B cell (primary cell): ENCODE data around the gene CSTF1. TPM values are rescaled to one million over a fixed set of nuclear protein-coding genes. Genes with fewer than 3 reads are reported as not detected.

Source experiments
- ATAC-seq: fragments of 200-7000 bp; cut with Tn5 transposase; one replicate; pipeline ENCODE4 v1.10.0; 2021; ENCODE audit warnings: low read depth, mild to moderate bottlenecking, moderate number of reproducible peaks, moderate library complexity
- CTCF ChIA-PET: fragments of 350-600 bp; sonication (Branson Sonifier 250); formaldehyde crosslinking; loops from one replicate; lab custom pipeline; 2021; ENCODE audit warnings: antibody characterized with exemption, inconsistent platforms; lab: Charles Lee
- POLR2A ChIA-PET: fragments of 350-600 bp; sonication (Branson Sonifier 250); formaldehyde crosslinking; loops from one replicate; lab custom pipeline; 2021; ENCODE audit warnings: antibody characterized with exemption; lab: Charles Lee
- DNase-seq: peaks from one replicate; pipeline ENCODE4 v3.0.0; 2013
- H2AFZ ChIP-seq: 2 replicates; pipeline ENCODE4 v1.6.1; 2012; ENCODE audit warnings: mild to moderate bottlenecking, low read depth, low read length; ENCODE audit not compliant: insufficient read depth, poor library complexity, severe bottlenecking
- H3K27ac ChIP-seq, 2 donors: 1 replicate in 1 of 2; 2 replicates in 1 of 2; pipeline ENCODE4 v1.5.1; 2012 to 2013; ENCODE audit warnings: low read length in 2 of 2, mild to moderate bottlenecking in 2 of 2, moderate library complexity in 1 of 2
- H3K27me3 ChIP-seq, 4 experiments: fragments of 200-600 bp in 1 of 4; sonication (generic) in 1 of 4; replicated peaks in 1 of 4; 1 replicate in 2 of 4; 2 replicates in 2 of 4; pipeline versions ENCODE4 v1.6.1 to v1.7.0; 2013 to 2016; ENCODE audit warnings: low read length in 3 of 4, mild to moderate bottlenecking in 2 of 4, mixed read lengths in 1 of 4, moderate library complexity in 1 of 4; ENCODE audit not compliant: insufficient read depth in 4 of 4, control insufficient read depth in 3 of 4; ENCODE audit errors: control extremely low read depth in 1 of 4
- H3K36me3 ChIP-seq, 2 experiments: replicated peaks in 1 of 2; 1 replicate in 1 of 2; 2 replicates in 1 of 2; pipeline versions ENCODE4 v1.6.1 to v1.7.1; 2013; ENCODE audit warnings: low read length in 1 of 2; ENCODE audit not compliant: insufficient read depth in 2 of 2, control insufficient read depth in 1 of 2; ENCODE audit errors: control extremely low read depth in 1 of 2, extremely low read depth in 1 of 2
- H3K4me1 ChIP-seq, 2 donors: fragments of 200-600 bp in 1 of 2; sonication (generic) in 1 of 2; 1 replicate in 1 of 2; 2 replicates in 1 of 2; pipeline versions ENCODE4 v1.5.1 to v1.6.1; 2013 to 2017; ENCODE audit warnings: low read length in 2 of 2; ENCODE audit not compliant: control insufficient read depth in 2 of 2, insufficient read depth in 2 of 2
- H3K4me2 ChIP-seq: replicated peaks from 2 replicates; pipeline ENCODE3; 2012; ENCODE audit warnings: mild to moderate bottlenecking, low read depth, low read length; ENCODE audit not compliant: poor library complexity, severe bottlenecking
- H3K4me3 ChIP-seq, 5 experiments: fragments of 200-600 bp in 1 of 5; sonication (generic) in 1 of 5; 1 replicate in 3 of 5; 2 replicates in 2 of 5; pipeline versions ENCODE4 v1.5.1 to v1.7.0; 2011 to 2016; ENCODE audit warnings: low read length in 4 of 5, mild to moderate bottlenecking in 4 of 5, low read depth in 2 of 5, control low read depth in 1 of 5, moderate library complexity in 1 of 5; ENCODE audit not compliant: insufficient read depth in 1 of 5; ENCODE audit errors: control extremely low read depth in 1 of 5, extremely low read depth in 1 of 5
- H3K79me2 ChIP-seq: fragments of 200-600 bp; sonication (generic); one replicate; pipeline ENCODE4 v1.6.0; 2016; ENCODE audit warnings: low read length; ENCODE audit not compliant: control insufficient read depth, insufficient read depth
- H3K9ac ChIP-seq: fragments of 200-600 bp; sonication (generic); 2 replicates; pipeline ENCODE4 v1.6.1; 2017; ENCODE audit warnings: mild to moderate bottlenecking, low read length, moderate library complexity
- H3K9me3 ChIP-seq, 3 donors: one replicate each; pipeline versions ENCODE4 v1.6.1 to v1.7.1; 2013; ENCODE audit warnings: low read length in 2 of 3; ENCODE audit not compliant: control insufficient read depth in 2 of 3, insufficient read depth in 1 of 3; ENCODE audit errors: control extremely low read depth in 1 of 3
- H4K20me1 ChIP-seq: 2 replicates; pipeline ENCODE4 v1.6.0; 2012; ENCODE audit warnings: mild to moderate bottlenecking, low read length; ENCODE audit not compliant: insufficient read depth, control insufficient read depth, poor library complexity, severe bottlenecking
- H3K27ac Mint-ChIP-seq: one replicate; pipeline ENCODE4 v1.8.0; 2021; ENCODE audit warnings: mixed read lengths
- H3K27me3 Mint-ChIP-seq: one replicate; pipeline ENCODE4 v1.8.0; 2021; ENCODE audit warnings: mixed read lengths
- H3K4me1 Mint-ChIP-seq: one replicate; pipeline ENCODE4 v1.8.0; 2021; ENCODE audit warnings: mixed read lengths
- H3K4me3 Mint-ChIP-seq: one replicate; pipeline ENCODE4 v1.8.0; 2021; ENCODE audit warnings: mixed read lengths
- H3K9me3 Mint-ChIP-seq: one replicate; pipeline ENCODE4 v1.8.0; 2022; ENCODE audit warnings: mixed read lengths; ENCODE audit not compliant: insufficient read depth
- EZH2 ChIP-seq: IDR thresholded peaks from 2 replicates; pipeline ENCODE4 v1.6.1; 2012; ENCODE audit warnings: borderline replicate concordance, low read depth, mild to moderate bottlenecking, moderate library complexity, low read length; ENCODE audit not compliant: insufficient read depth, poor library complexity, severe bottlenecking
- WGBS: methylation state at CpG from one replicate; pipeline ENCODE4 v1.1.5; 2013; ENCODE audit warnings: missing lambda C conversion rate; ENCODE audit not compliant: insufficient coverage; 5-methylcytosine and 5-hydroxymethylcytosine counted together
- intact Hi-C: fragments of 100-400 bp; cut with micrococcal nuclease; formaldehyde crosslinking; loops from one replicate; pipeline ENCODE4 v1.10.0; 2022
- polyA plus RNA-seq: library from polyadenylated mRNA; depleted of rRNA; stranded (reverse); fragments of >200 nt; gene quantifications from 2 replicates; pipeline ENCODE4 v1.2.3, GENCODE V29; 2012
- total RNA-seq, 2 donors: library from RNA; stranded (reverse); fragments of 120-200 nt in 1 of 2; gene quantifications; 1 replicate in 1 of 2; 2 replicates in 1 of 2; pipeline versions ENCODE4 v1.2.3 to v1.2.4, GENCODE V29; 2013 to 2022
- TF ChIP-seq, protein P1 (sequence below): fragments of 200-600 bp; IDR thresholded peaks from one replicate; pipeline ENCODE4 v1.8.0; 2022; ENCODE audit warnings: antibody characterized with exemption, mild to moderate bottlenecking

CSTF1 gene
- total and polyA plus RNA-seq, 2 donors (not counting 1 experiment from before 2014, with no cell fraction given) = 18.3 to 33.8 TPM

- H3K27me3 ChIP-seq = no peaks in the 10 kb centered on the region
- no peak overlapping the region for H3K27ac ChIP-seq
- H4K20me1 ChIP-seq = no peaks in the 10 kb centered on the region
- Mint-ChIP-seq H3K4me1 (peaks cover 2% of the 10 kb centered on the region), H3K27me3 (no peaks in the 10 kb centered on the region), H3K9me3 (no peaks in the 10 kb centered on the region), H3K4me3 (no peak overlapping the region), H3K27ac (no peak overlapping the region)
- H3K4me1 ChIP-seq = no peaks in the 10 kb centered on the region
- no peak for TF ChIP-seq EZH2
- TF ChIP-seq, protein P1, sequence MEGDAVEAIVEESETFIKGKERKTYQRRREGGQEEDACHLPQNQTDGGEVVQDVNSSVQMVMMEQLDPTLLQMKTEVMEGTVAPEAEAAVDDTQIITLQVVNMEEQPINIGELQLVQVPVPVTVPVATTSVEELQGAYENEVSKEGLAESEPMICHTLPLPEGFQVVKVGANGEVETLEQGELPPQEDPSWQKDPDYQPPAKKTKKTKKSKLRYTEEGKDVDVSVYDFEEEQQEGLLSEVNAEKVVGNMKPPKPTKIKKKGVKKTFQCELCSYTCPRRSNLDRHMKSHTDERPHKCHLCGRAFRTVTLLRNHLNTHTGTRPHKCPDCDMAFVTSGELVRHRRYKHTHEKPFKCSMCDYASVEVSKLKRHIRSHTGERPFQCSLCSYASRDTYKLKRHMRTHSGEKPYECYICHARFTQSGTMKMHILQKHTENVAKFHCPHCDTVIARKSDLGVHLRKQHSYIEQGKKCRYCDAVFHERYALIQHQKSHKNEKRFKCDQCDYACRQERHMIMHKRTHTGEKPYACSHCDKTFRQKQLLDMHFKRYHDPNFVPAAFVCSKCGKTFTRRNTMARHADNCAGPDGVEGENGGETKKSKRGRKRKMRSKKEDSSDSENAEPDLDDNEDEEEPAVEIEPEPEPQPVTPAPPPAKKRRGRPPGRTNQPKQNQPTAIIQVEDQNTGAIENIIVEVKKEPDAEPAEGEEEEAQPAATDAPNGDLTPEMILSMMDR = no peak
- H3K9me3 ChIP-seq = no peaks in the 10 kb centered on the region
- H3K9ac ChIP-seq = no peak overlapping the region
- ATAC-seq (no peak), DNase-seq (no peak)
- H3K4me2 ChIP-seq = no peak overlapping the region
- no peak overlapping the region for H3K4me3 ChIP-seq
- ChIA-PET POLR2A (no interaction called here), CTCF (no interaction called here)
- H2AFZ ChIP-seq = no peak overlapping the region
- 37% methylated on average over 2 of the region's 2 CpGs for WGBS
- no peaks in the 10 kb centered on the region for H3K79me2 ChIP-seq
- intact Hi-C loops = no loop called here
- H3K36me3 ChIP-seq = peaks cover 2% of the 10 kb centered on the region in 2 experiments
Measured at GRCh38 chr20:56376331-56376730, 16.1 kb upstream of the CSTF1 start.

DNA sequence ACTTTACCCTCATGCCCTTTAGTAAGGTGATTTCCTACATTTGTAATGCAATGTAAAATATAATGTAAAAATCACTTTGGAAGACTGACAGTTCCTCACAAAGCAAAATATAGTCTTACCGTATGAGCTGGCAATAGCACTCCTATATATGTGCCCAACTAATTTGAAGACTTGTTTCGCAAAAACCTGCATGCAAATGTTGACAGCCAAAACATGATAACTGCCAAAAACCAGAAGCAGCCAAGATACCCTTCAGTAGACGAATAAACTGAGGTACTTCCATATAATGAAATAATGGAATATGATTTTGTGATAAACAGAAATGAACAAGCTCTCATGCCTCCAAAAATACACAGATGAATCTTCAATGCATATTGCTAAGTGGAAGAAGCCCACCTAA, 14.1 kb upstream of the CSTF1 start:
- Histone ChIP-seq H3K4me3 (no peak overlapping the region), H4K20me1 (no peaks in the 10 kb centered on the region), H3K4me1 (no peaks in the 10 kb centered on the region), H3K79me2 (no peaks in the 10 kb centered on the region), H3K9ac (no peak overlapping the region), H3K27me3 (no peaks in the 10 kb centered on the region), H3K36me3 (peaks cover 0 to 2% of the 10 kb centered on the region in 2 experiments), H2AFZ (no peak overlapping the region), H3K4me2 (no peak overlapping the region), H3K27ac (no peak overlapping the region), H3K9me3 (no peaks in the 10 kb centered on the region)
- H3K27ac Mint-ChIP-seq = no peak overlapping the region
- POLR2A ChIA-PET = no interaction called here
- peaks cover 2% of the 10 kb centered on the region for H3K4me1 Mint-ChIP-seq
- no peaks in the 10 kb centered on the region for H3K9me3 Mint-ChIP-seq
- CTCF ChIA-PET = no interaction called here
- ATAC-seq (no peak), DNase-seq (no peak)
- H3K27me3 Mint-ChIP-seq = no peaks in the 10 kb centered on the region
- intact Hi-C loops = no loop called here
- WGBS = 100% methylated on average over 1 of the region's 3 CpGs
- TF ChIP-seq, protein P1 = no peak
- TF ChIP-seq EZH2 = no peak
- no peak overlapping the region for H3K4me3 Mint-ChIP-seq
